MM.1S (cell line): ENCODE results near the gene EAF1.

Source experiments
- DNase-seq: peaks from one replicate; pipeline ENCODE4 v3.0.0-alpha.2; 2015
- H2AFZ ChIP-seq: fragments of 300-600 bp; sonication (generic); 2 replicates; pipeline ENCODE4 v1.6.0; 2016; ENCODE audit warnings: antibody characterized with exemption, low read length
- H3F3A ChIP-seq: fragments of 300-600 bp; sonication (generic); 2 replicates; pipeline ENCODE4 v1.6.1; 2016; ENCODE audit warnings: mild to moderate bottlenecking, antibody characterized with exemption, low read length, moderate library complexity, mixed read lengths; ENCODE audit not compliant: insufficient read depth
- H3K27ac ChIP-seq: fragments of 300-600 bp; sonication (generic); 2 replicates; pipeline ENCODE4 v1.5.1; 2016; ENCODE audit warnings: mild to moderate bottlenecking, low read length
- H3K27me3 ChIP-seq: fragments of 300-600 bp; sonication (generic); replicated peaks from 2 replicates; pipeline ENCODE4 v1.6.0; 2016; ENCODE audit warnings: low read length; ENCODE audit not compliant: insufficient read depth
- H3K36me3 ChIP-seq: fragments of 300-600 bp; sonication (generic); replicated peaks from 2 replicates; pipeline ENCODE4 v1.6.1; 2016; ENCODE audit warnings: mild to moderate bottlenecking, low read length, mixed read lengths; ENCODE audit not compliant: insufficient read depth
- H3K4me1 ChIP-seq: fragments of 300-600 bp; sonication (generic); 2 replicates; pipeline ENCODE4 v1.6.1; 2016; ENCODE audit warnings: low read length, mixed read lengths
- H3K4me2 ChIP-seq: fragments of 300-600 bp; sonication (generic); 2 replicates; pipeline ENCODE4 v1.6.0; 2016; ENCODE audit warnings: low read depth, low read length
- H3K4me3 ChIP-seq: fragments of 300-600 bp; sonication (generic); 2 replicates; pipeline ENCODE4 v1.5.1; 2016; ENCODE audit warnings: low read length, mixed read lengths
- H3K79me2 ChIP-seq: fragments of 300-600 bp; sonication (generic); 2 replicates; pipeline ENCODE4 v1.6.1; 2016; ENCODE audit warnings: mixed run types, low read length, mixed read lengths
- H3K9ac ChIP-seq: fragments of 300-600 bp; sonication (generic); 2 replicates; pipeline ENCODE4 v1.6.1; 2016; ENCODE audit warnings: low read length, mixed read lengths
- H3K9me2 ChIP-seq: fragments of 300-600 bp; sonication (generic); replicated peaks from 2 replicates; pipeline ENCODE4 v1.6.1; 2016; ENCODE audit warnings: mild to moderate bottlenecking, low read length, mixed read lengths; ENCODE audit not compliant: insufficient read depth
- H3K9me3 ChIP-seq: fragments of 300-600 bp; sonication (generic); replicated peaks from 2 replicates; pipeline ENCODE4 v1.6.1; 2016; ENCODE audit warnings: mild to moderate bottlenecking, low read length, mixed read lengths; ENCODE audit not compliant: insufficient read depth
- H4K20me1 ChIP-seq: fragments of 300-600 bp; sonication (generic); 2 replicates; pipeline ENCODE4 v1.6.1; 2016; ENCODE audit warnings: mild to moderate bottlenecking, low read length, moderate library complexity, mixed read lengths; ENCODE audit not compliant: insufficient read depth
- EZH2 ChIP-seq: fragments of 300-600 bp; sonication (generic); optimal IDR thresholded peaks from 2 replicates; pipeline ENCODE3; 2017; ENCODE audit warnings: low read depth, mild to moderate bottlenecking, antibody characterized with exemption, low read length, mixed read lengths
- EZH2phosphoT487 ChIP-seq: fragments of 300-600 bp; sonication (generic); IDR thresholded peaks from 2 replicates; pipeline ENCODE4 v1.6.1; 2018; ENCODE audit warnings: antibody characterized with exemption, low read length
- TF ChIP-seq, protein P1 (sequence below): fragments of 300-600 bp; sonication (generic); IDR thresholded peaks from 2 replicates; pipeline ENCODE4 v1.5.1; 2016; ENCODE audit warnings: antibody characterized with exemption, low read length, mixed read lengths

Gene EAF1

DNA sequence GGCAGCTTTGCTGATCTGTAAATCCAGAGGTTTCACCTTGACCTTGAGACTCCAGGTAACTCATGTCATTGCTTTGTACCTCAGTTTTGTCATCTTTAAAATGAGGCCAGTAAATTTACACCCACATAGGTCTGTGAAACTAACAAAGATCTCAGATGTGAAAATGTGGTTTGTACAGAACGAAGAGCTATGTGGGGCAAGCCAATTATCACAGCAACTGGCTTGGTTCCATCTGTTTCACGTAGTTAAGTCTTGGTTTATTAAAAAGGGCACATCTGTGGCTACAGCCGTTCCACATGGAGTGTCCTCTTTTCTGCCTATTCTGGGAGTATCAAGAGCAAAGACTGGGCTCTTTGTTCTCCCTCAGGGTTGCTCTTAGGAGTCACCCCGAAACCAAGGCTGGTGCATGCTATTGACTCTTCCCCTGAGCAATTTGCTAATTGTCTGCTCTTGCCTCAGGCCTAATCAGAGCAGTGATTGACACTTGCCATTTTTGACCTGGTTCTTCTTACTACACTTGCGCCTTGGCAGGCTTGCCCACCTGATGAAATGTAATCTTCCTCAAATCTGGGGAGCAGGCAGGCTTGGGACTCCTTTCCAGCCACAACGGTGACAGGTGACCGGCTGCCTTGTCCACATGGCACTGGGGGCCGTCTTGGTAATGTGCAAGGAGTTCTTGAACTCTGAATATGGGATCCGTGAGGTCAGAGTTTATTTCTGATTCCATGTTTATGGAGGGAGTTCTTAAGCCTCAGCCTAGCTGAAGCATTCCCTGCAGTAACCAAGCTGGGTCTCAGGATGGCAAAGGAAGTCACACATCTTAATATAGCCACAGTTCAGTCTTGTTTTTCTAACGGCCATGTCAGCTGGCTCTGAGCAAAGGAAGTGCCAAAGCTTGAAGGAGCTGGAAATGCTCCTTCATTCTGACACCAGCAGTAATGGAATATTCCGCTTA, 40.1 kb downstream of the EAF1 start:
- H3K4me2 ChIP-seq = no peak overlapping the region
- H3K27ac ChIP-seq = no peak overlapping the region

DNA sequence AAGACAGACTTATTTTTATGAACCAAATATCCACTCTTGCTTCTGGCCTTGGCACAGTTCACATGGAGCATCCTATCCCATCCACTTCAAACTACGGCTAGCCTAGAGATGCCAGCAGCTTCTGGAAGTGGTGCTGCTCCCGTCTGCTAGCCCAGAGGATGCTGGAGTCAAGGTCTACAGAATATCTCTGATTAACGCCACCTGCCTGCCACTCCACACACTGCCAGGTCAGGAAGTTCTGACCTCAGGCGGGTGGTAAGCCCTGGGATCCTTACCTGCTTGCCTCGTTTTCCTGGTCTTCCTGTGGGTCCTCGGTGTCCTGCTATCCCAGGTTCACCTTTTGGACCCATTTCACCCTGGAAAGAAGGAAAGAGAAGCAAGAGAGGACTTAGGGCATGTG, 42.9 kb downstream of the EAF1 start:
- H3K9ac ChIP-seq = no peak overlapping the region
- H3F3A ChIP-seq = no peaks in the 10 kb centered on the region
- no peak overlapping the region for H3K27ac ChIP-seq
- H3K27me3 ChIP-seq = no peaks in the 10 kb centered on the region
- no peak for DNase-seq
- H3K4me3 ChIP-seq = no peak overlapping the region
- TF ChIP-seq, protein P1, sequence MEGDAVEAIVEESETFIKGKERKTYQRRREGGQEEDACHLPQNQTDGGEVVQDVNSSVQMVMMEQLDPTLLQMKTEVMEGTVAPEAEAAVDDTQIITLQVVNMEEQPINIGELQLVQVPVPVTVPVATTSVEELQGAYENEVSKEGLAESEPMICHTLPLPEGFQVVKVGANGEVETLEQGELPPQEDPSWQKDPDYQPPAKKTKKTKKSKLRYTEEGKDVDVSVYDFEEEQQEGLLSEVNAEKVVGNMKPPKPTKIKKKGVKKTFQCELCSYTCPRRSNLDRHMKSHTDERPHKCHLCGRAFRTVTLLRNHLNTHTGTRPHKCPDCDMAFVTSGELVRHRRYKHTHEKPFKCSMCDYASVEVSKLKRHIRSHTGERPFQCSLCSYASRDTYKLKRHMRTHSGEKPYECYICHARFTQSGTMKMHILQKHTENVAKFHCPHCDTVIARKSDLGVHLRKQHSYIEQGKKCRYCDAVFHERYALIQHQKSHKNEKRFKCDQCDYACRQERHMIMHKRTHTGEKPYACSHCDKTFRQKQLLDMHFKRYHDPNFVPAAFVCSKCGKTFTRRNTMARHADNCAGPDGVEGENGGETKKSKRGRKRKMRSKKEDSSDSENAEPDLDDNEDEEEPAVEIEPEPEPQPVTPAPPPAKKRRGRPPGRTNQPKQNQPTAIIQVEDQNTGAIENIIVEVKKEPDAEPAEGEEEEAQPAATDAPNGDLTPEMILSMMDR = no peak
- no peak for TF ChIP-seq EZH2phosphoT487
- no peak for TF ChIP-seq EZH2
- H3K9me2 ChIP-seq = no peaks in the 10 kb centered on the region
- H3K9me3 ChIP-seq = no peaks in the 10 kb centered on the region
- H3K4me2 ChIP-seq = no peak overlapping the region
- H3K36me3 ChIP-seq = no peaks in the 10 kb centered on the region
- no peaks in the 10 kb centered on the region for H3K79me2 ChIP-seq
- no peaks in the 10 kb centered on the region for H3K4me1 ChIP-seq
- H4K20me1 ChIP-seq = no peaks in the 10 kb centered on the region
- H2AFZ ChIP-seq = no peak overlapping the region

More for the DNA sequence above, 40.1 kb downstream of the EAF1 start:
- Histone ChIP-seq H3K79me2 (no peaks in the 10 kb centered on the region), H3K27me3 (no peaks in the 10 kb centered on the region), H3K9ac (no peak overlapping the region), H3K4me3 (no peak overlapping the region), H2AFZ (no peak overlapping the region), H3K9me2 (no peaks in the 10 kb centered on the region), H3K9me3 (no peaks in the 10 kb centered on the region), H3F3A (no peaks in the 10 kb centered on the region), H4K20me1 (no peaks in the 10 kb centered on the region), H3K4me1 (no peaks in the 10 kb centered on the region), H3K36me3 (no peaks in the 10 kb centered on the region)
- DNase-seq = no peak
- TF ChIP-seq, protein P1 = no peak
- TF ChIP-seq EZH2 = no peak
- TF ChIP-seq EZH2phosphoT487 = no peak

DNA sequence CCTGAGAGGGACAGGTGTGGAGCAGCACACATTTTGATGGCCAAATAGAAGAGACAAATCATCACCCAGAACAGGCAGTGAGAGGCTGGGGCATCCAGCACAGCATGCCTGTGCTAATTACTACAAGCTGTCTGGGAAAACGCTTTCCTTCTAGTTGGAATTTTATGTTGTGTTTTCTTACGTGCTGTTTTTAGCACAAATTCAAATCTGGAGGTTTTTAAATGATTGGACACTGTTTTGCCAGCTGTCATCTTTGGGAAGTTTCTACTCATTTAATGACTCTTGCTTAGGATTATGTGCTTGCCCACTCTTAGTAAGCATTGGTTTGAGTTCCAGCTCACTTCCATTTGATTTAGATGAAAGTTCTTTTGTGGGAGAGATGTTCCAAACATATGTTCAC, 43.5 kb downstream of the EAF1 start:
- no peak overlapping the region for H3K4me3 ChIP-seq
- no peaks in the 10 kb centered on the region for H4K20me1 ChIP-seq
- no peak overlapping the region for H3K27ac ChIP-seq
- no peaks in the 10 kb centered on the region for H3K79me2 ChIP-seq
- H3F3A ChIP-seq = no peaks in the 10 kb centered on the region
- no peak overlapping the region for H2AFZ ChIP-seq
- H3K27me3 ChIP-seq = no peaks in the 10 kb centered on the region
- H3K9ac ChIP-seq = no peak overlapping the region
- no peaks in the 10 kb centered on the region for H3K9me3 ChIP-seq
- H3K36me3 ChIP-seq = no peaks in the 10 kb centered on the region
- TF ChIP-seq, protein P1 = no peak
- TF ChIP-seq EZH2phosphoT487 = no peak
- H3K4me2 ChIP-seq = no peak overlapping the region
- no peak for DNase-seq
- H3K9me2 ChIP-seq = no peaks in the 10 kb centered on the region
- no peaks in the 10 kb centered on the region for H3K4me1 ChIP-seq
